Activated T-helper 17 cell treated with anti-CD3 and anti-CD28 coated beads, Interleukin-2, amount 50 U/mL, for 72 hours (primary cell): ENCODE results near the gene CPLANE2. TPM values are rescaled to one million over a fixed set of nuclear protein-coding genes. Genes with fewer than 3 reads are reported as not detected.

Experiments used
- ATAC-seq: fragments of 150-1000 bp; cut with Tn5 transposase; replicated peaks from 2 replicates; pipeline ENCODE4 v1.10.0; 2021; ENCODE audit warnings: mild to moderate bottlenecking, moderate library complexity
- H3K27ac Mint-ChIP-seq: one replicate; pipeline ENCODE4 v1.8.0; 2022; ENCODE audit warnings: mixed read lengths
- H3K27me3 Mint-ChIP-seq: one replicate; pipeline ENCODE4 v1.8.0; 2022; ENCODE audit warnings: mixed read lengths
- H3K36me3 Mint-ChIP-seq: one replicate; pipeline ENCODE4 v1.8.0; 2022; ENCODE audit warnings: low read depth, mild to moderate bottlenecking, mixed read lengths
- H3K4me1 Mint-ChIP-seq: one replicate; pipeline ENCODE4 v1.8.0; 2022; ENCODE audit warnings: mixed read lengths
- H3K4me3 Mint-ChIP-seq: one replicate; pipeline ENCODE4 v1.8.0; 2022; ENCODE audit warnings: mild to moderate bottlenecking, mixed read lengths
- H3K9me3 Mint-ChIP-seq: one replicate; pipeline ENCODE4 v1.8.0; 2022; ENCODE audit warnings: mixed read lengths
- total RNA-seq, 2 donors: library from RNA; stranded (reverse); gene quantifications; one replicate each; pipeline ENCODE4 v1.2.3, GENCODE V29; 2022

The CPLANE2 gene
- total RNA-seq, 2 donors from 2014 or later, result 3.1 to 7.5 TPM

DNA sequence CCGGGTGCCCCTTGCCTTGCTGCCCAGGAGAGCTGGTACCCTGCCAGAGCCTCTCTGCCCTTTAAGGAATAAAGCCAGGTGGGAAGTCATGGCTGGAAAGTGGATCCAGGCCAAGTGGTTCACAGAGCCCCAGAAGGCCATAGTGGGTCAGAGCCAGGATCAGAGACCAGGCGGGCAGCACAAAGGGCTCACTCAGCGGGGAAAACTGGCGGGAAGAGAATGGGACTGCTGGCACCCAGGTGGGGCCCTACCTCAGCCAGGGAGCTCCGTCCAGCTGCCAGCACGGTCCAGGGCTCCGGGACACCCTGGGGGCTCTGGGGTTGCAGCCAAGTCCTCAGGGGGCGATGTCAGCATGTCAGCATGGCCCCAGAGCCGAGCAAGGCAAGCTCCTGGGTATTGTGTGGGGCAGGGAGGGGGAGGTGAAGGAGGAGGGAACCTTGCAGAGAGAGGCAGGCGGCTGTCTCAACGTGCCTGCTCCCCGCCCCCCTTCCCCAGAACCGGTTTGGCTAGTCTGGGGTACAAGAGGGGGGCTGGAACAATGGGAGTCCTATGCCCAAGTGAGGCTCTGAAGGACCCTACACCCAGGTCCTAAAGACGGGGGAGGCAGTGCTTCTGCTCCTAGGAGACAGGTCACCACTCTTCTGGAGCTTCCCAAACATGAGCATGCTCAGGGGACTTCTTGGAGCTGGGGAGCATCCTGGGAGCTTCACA lies 24.6 kb downstream of the CPLANE2 start, which contains the start of gene ARHGEF19:
Gene ARHGEF19, minus strand, starts transcription at position 402 of the 711 bp plus-strand sequence. CDS start 3,598 bp downstream, outside the sequence.
- Mint-ChIP-seq H3K4me3 (no peak within 1 kb of the TSS), H3K27me3 (no peaks in the 10 kb centered on the region)

DNA sequence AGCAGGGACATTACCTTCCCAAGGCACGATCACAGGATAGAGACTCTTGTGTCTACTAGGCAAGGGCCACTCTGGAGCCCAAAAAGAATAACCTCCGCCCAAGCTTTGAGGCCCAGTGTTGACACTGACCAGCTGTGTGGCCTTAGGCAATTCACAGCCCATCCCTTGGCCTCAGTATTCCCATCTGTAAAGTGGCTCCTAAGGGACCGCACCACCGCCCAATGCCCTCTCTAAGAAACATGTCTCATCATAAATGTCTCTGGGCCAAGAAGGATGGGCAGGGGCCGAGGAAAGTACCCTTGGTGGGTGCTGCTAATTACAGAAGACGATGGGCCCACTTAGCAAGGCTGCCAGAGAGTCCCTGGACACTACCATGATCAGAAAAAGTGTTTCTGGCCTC lies 25.2 kb downstream of the CPLANE2 start:
- no peak overlapping the region for H3K27ac Mint-ChIP-seq
- no peaks in the 10 kb centered on the region for H3K27me3 Mint-ChIP-seq
- H3K9me3 Mint-ChIP-seq, result no peaks in the 10 kb centered on the region
- ATAC-seq, result no peak
- H3K36me3 Mint-ChIP-seq, result no peaks in the 10 kb centered on the region
- peaks cover 4% of the 10 kb centered on the region for H3K4me1 Mint-ChIP-seq
- H3K4me3 Mint-ChIP-seq, result no peak overlapping the region

More for the DNA sequence above, 24.6 kb downstream of the CPLANE2 start, which contains the start of gene ARHGEF19:
- H3K27ac Mint-ChIP-seq, result no peak within 1 kb of the TSS
- no peaks in the 10 kb centered on the region for H3K9me3 Mint-ChIP-seq
- no peaks in the 10 kb centered on the region for H3K36me3 Mint-ChIP-seq
- peaks cover 4% of the 10 kb centered on the region for H3K4me1 Mint-ChIP-seq
- ATAC-seq, result no peak

DNA sequence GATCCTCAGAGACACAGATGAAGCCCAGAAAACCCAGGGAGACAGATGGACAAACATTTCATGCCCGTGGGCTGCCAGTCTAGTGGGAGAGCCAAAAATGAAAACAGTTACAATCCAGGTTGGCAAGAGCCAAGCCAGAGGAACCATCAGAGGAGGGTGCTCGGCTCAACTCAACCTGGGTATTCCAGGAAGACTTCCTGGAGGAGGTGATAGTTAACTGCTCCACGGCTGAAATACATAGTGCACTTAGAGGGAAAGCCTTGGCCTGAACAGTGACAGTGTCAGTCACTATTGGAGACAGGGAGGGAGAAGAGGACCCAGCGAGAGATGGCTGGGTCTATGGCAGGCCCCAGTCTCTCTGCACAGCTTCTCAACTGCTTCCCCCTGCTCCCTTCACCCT lies 26.4 kb downstream of the CPLANE2 start:
- H3K4me1 Mint-ChIP-seq, result no peaks in the 10 kb centered on the region
- H3K27ac Mint-ChIP-seq, result no peak overlapping the region
- ATAC-seq, result no peak
- H3K27me3 Mint-ChIP-seq, result no peaks in the 10 kb centered on the region
- no peaks in the 10 kb centered on the region for H3K36me3 Mint-ChIP-seq
- no peaks in the 10 kb centered on the region for H3K9me3 Mint-ChIP-seq
- no peak overlapping the region for H3K4me3 Mint-ChIP-seq

DNA sequence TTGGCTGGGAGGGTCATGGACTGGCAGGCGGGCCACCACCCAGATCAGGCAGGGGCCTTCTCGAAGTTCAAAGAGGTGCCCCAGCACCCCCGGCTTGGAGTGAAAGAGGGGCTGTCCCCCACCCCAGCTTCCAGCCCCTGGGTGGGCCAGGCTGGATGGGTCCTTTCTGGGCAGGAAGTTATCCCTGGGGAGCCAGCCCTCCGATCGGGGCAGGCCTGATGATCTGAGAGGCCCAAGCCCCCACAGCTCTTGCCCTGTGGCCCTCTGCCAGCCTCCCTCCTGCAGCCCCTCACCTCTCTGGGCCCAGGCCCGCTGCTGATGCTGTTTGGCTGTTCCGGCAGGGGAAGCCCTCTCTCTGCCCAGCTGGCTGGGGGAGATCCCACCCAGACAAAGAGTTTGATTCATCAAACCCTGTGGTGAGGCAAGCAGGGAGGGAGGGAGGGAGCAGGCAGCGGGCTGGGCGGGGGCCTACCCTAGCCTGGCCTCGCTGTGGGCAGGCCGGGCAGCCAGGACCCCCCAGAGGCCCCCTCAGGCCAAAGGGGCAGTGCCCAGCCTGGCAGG lies 27.1 kb downstream of the CPLANE2 start:
- no peaks in the 10 kb centered on the region for H3K4me1 Mint-ChIP-seq
- no peak overlapping the region for H3K4me3 Mint-ChIP-seq
- H3K36me3 Mint-ChIP-seq, result no peaks in the 10 kb centered on the region
- H3K9me3 Mint-ChIP-seq, result no peaks in the 10 kb centered on the region
- H3K27ac Mint-ChIP-seq, result peak overlapping the region; percentile 5
- ATAC-seq, result no peak
- no peaks in the 10 kb centered on the region for H3K27me3 Mint-ChIP-seq

DNA sequence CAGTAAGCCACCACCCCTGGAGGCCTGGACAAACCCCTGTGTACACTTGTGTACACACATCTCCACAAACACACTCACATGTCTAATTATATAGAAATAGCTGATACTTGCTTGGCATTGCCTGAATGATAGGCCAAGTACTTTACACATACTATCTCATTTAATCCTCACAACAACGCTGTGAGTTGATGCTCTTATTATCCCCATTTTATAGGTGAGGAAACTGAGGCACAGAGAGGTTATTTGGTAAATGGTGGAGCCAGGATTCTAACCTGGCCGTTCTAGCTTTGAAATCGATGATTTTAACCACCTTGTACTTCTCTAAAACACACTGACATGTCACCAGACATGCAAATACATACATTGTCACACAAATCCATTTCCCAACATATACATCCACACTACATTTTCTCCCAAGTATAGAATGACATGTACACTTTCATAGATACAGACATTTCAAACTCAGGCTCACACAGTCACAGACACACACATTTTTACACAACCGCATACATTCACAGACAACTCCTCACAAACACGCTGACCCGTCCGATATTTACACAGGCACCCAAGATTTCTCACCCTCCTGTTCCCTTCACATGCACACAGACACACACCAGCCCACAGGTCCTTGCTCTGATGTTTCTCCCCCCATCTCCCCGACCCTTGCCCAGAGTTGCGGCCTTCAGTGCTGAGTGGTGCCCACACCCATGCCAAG lies 27.7 kb downstream of the CPLANE2 start:
- no peaks in the 10 kb centered on the region for H3K27me3 Mint-ChIP-seq
- no peak for ATAC-seq

DNA sequence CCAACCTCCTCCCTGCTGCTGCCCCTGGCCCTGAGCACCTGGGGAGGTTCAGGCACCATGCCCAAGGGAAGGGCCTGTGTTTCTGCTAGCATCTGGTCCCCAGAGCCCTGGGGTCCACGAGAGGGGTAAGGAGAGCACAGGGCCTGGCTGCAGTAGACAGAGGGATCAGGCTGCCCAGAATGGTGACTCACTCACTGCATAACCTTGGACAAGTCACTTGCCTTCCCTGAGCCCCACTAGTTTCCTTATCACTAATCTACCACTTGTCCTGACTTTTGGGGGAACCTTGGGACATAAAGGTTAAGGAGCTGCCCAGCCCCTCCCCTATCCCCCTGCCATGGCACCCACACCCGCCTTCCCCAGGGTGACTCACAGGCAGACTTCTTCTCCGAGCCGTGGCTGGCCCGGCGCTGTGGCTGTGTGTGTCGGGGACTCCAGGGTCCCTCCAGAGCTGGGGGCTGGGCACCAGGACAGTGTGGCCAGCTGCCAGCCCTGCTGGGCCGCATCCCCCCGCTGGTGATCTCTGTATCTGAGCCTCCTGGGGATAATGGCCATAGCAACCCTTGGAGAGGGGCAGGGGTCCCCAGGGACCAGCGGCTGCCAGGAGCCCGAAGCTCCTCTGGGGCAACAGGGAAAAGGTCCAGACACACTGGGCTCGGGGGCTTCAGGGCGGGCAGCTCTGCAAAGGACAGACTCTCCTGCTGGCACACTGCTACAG lies 28.6 kb downstream of the CPLANE2 start:
- no peak for ATAC-seq
- Mint-ChIP-seq H3K36me3 (no peaks in the 10 kb centered on the region), H3K27ac (no peak overlapping the region), H3K27me3 (no peaks in the 10 kb centered on the region), H3K4me1 (no peaks in the 10 kb centered on the region), H3K4me3 (peak overlapping the region; percentile 88), H3K9me3 (no peaks in the 10 kb centered on the region)

More for the DNA sequence above, 27.7 kb downstream of the CPLANE2 start:
- Mint-ChIP-seq H3K36me3 (no peaks in the 10 kb centered on the region), H3K9me3 (no peaks in the 10 kb centered on the region), H3K4me1 (no peaks in the 10 kb centered on the region), H3K27ac (peak overlapping the region; percentile 5), H3K4me3 (no peak overlapping the region)

DNA sequence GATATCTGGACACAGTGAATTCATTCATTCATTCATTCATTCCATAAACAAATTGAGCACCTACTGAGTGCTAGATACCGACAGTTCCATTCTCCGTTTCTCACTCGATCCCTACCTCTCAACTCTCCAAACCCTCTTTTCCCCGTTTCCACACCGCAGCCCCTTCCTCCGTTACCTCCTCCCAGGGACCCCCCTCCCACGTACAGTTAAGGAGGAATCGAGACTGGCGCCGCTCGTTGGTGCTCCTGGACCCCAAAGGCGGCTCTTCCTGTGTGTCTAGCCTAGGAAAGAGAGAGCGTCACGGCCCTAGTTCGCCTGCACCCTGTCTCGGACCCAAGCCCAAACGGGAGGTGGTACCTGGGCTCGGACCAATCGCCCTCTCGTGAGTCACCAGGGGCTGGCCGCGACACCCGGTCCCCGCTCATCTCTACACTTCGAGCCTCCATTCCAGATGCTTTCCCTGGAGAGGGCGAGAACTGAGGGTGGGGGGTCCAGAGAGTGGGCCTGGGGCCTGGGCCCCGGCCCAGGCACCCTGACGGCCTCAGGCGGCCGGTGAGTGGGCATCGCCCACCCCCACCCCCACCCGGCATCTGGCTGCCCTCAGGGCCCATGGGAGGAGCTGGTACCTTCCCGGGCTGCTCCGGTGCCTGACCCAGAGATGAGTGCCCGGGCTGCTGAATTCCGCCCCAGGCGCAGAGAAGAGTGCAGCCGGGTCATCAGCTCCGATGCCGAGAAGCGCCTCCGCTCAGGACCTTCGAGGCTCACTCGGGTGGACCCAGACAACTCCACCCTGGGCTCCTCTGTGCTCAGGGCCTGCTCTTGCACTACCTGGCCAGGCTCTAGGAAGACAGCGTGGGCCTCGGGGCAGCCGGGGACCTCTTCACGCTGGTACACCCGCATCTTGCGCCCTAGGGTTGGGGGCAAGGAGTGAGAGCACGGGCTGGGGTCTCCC lies 29.4 kb downstream of the CPLANE2 start:
- Mint-ChIP-seq H3K27ac (peak overlapping the region; percentile 92), H3K9me3 (no peaks in the 10 kb centered on the region), H3K4me3 (peak overlapping the region; percentile 88), H3K27me3 (no peaks in the 10 kb centered on the region), H3K4me1 (no peaks in the 10 kb centered on the region), H3K36me3 (no peaks in the 10 kb centered on the region)
- ATAC-seq, result no peak

DNA sequence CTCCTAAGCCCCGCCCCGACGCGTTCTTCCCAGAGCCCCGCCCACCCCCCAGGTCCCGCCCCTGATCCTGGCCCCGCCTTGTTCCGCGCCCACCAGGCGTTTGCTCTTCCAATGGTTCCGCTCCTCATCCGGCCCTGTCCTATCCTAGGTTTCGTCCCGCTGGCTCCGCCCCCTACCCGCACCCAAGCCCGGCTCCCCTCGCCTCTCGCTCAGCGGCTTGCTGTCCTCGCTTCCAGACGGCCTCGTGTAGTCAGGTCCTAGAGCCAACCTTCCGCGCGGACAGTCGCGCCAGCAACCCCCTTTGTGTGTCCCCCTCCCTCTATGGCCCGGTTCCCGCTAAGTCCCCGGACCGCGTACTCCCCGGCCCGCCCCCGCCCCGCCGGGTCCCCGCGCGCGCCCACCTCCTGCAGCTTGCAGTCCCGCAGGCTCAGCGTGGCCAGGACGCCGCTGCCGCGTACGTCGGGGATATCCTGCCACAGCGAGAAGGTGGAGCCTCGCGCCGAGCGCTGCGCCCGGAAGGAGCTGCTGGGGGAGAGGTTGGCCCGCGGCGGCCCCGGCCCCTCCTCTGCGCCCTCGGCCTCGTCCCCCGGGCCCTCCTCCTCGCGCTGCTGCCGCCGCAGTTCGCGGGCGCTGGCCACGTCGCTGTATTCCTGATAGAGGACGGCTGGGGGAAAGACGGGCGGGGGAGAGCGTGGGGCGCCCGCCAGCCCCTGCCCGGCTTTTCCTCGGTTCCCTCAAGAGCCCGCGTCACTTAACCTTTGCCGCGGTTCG lies 30.3 kb downstream of the CPLANE2 start:
- H3K4me3 Mint-ChIP-seq, result peak overlapping the region; percentile 88
- no peaks in the 10 kb centered on the region for H3K36me3 Mint-ChIP-seq
- H3K4me1 Mint-ChIP-seq, result no peaks in the 10 kb centered on the region
- H3K9me3 Mint-ChIP-seq, result no peaks in the 10 kb centered on the region
- ATAC-seq, result peak; percentile 92
- H3K27ac Mint-ChIP-seq, result peak overlapping the region; percentile 92
- H3K27me3 Mint-ChIP-seq, result no peaks in the 10 kb centered on the region

DNA sequence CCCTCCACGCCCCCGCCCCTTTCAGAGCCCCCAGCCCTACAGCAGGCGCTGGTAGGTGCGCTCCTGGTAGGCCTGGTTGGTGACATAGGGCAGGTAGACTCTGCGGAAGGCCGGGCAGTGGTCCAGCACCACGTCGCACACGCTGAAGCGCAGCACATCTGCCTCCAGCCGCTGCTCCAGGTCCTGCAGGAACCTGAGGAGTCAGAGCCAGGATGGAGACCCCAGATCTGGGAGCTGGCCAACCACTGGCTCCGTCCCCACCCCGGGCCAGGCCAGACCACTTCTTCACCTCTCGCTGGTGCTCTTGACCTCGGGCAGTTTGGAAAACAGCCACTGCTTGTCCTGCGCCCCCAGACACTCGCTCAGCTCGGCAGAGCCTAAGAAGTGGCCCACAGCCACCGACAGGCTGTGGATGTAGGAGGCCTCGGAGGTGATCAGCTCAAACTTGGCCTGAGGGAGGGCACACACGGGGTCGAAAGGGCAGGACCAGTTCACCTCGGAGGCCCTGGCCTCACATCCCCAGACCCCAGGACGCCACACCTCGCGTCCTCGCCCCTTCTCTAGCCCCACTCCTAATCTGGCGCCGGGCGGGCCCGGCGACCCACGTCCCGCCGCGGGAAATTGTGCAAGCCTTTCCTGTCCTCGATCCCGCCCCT lies 31.0 kb downstream of the CPLANE2 start:
- Mint-ChIP-seq H3K27ac (peak overlapping the region; percentile 86), H3K9me3 (no peaks in the 10 kb centered on the region), H3K36me3 (no peaks in the 10 kb centered on the region), H3K4me3 (peak overlapping the region; percentile 88), H3K4me1 (no peaks in the 10 kb centered on the region), H3K27me3 (no peaks in the 10 kb centered on the region)
- ATAC-seq, result peak; percentile 2

DNA sequence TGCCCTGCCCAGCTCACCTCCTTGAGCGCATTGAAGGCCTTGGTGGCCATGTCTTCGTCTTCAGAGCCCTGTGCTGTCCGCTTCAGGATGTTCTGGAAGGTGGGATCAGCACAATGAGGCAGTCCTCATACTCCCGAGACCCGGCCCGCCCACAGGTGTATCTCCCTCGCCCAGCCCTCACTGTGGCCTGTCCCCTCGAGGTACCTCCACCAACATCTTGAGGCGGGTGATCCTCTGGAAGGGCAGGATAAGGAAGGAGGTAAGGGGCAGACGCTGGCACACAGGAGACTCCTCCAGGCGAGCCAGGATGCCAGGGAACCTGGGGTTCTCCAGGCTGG lies 31.7 kb downstream of the CPLANE2 start:
- Mint-ChIP-seq H3K4me1 (no peaks in the 10 kb centered on the region), H3K27me3 (no peaks in the 10 kb centered on the region), H3K9me3 (no peaks in the 10 kb centered on the region), H3K4me3 (peak overlapping the region; percentile 88), H3K27ac (no peak overlapping the region), H3K36me3 (no peaks in the 10 kb centered on the region)
- ATAC-seq, result no peak

DNA sequence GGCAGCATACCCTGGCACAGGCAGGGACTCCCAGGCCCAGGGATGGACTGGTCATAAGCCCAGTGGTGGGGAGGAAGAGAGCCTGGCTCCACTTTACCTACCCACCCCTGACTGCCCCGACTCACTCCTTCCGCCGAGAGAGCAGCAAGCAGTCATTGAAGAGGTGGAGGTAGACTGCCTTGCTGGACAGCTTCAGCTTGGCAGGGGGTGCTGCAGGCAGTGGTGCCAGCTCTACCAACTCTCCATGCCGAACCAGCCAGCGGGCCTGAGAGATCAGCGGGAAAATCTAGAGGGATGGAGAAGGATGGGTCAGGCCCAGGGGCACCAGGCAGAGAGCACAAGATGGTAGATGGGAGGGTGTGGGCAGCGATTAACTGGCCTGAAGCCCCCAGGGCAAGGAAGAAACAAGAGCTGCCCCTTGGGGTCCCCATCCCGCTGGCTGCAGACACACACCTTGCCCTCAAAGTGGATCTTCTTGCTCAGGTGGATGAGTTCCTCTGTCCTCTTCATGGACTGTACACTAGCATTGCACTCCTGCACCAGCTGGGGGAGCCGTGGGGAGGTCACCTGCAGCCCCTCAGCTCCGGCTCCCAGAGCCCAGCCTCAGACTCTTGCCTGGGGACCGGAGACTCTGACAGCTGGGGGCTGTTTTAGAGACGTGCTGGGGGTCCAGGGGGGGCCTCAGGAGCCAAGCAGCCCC lies 32.2 kb downstream of the CPLANE2 start:
- no peak for ATAC-seq
- Mint-ChIP-seq H3K4me3 (peak overlapping the region; percentile 88), H3K9me3 (no peaks in the 10 kb centered on the region), H3K4me1 (no peaks in the 10 kb centered on the region), H3K27me3 (no peaks in the 10 kb centered on the region), H3K27ac (peak overlapping the region; percentile 42), H3K36me3 (no peaks in the 10 kb centered on the region)

DNA sequence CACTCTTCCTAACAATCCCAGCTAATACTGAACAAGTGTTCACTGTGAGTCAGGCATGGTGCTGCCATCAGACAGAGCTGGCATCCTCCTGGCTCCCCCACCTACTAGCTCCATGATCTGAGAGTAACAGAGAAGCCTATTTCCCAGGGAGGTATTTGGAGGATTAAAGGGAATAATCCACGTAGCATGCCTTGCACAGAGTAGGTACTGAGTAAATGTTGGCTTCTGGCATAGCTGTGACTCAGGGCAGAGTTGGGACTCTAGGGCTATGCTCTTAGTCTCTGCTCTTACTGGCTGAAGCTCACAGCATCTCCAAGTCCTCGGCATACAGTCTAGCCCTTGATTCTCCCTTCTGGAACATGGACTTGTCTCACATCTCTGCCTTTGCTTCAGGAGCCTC lies 32.8 kb downstream of the CPLANE2 start:
- Mint-ChIP-seq H3K9me3 (no peaks in the 10 kb centered on the region), H3K27ac (peak overlapping the region; percentile 42), H3K4me3 (no peak overlapping the region), H3K27me3 (no peaks in the 10 kb centered on the region), H3K36me3 (no peaks in the 10 kb centered on the region), H3K4me1 (no peaks in the 10 kb centered on the region)
- no peak for ATAC-seq
